Effector memory CD4-positive, alpha-beta T cell (primary cell): Measurements from ENCODE around the gene DEDD2.

Experiments
- DNase-seq, 3 donors: peaks; one replicate each; pipeline ENCODE4 v3.0.0-alpha.2; 2020
- H3K27ac ChIP-seq: 2 replicates; pipeline ENCODE4 v1.7.0; 2013; ENCODE audit warnings: mild to moderate bottlenecking, low read length, moderate library complexity; ENCODE audit not compliant: insufficient read depth, poor library complexity, severe bottlenecking
- H3K27me3 ChIP-seq: replicated peaks from 2 replicates; pipeline ENCODE4 v1.7.0; 2013; ENCODE audit warnings: mild to moderate bottlenecking, low read length; ENCODE audit not compliant: insufficient read depth, control insufficient read depth, poor library complexity, severe bottlenecking
- H3K36me3 ChIP-seq: 2 replicates; pipeline ENCODE4 v1.7.0; 2013; ENCODE audit warnings: mild to moderate bottlenecking, low read length, moderate library complexity; ENCODE audit not compliant: control insufficient read depth, insufficient read depth
- H3K4me1 ChIP-seq: 2 replicates; pipeline ENCODE4 v1.7.0; 2013; ENCODE audit warnings: low read length, mild to moderate bottlenecking; ENCODE audit not compliant: control insufficient read depth, insufficient read depth, poor library complexity, severe bottlenecking
- H3K4me3 ChIP-seq: 2 replicates; pipeline ENCODE4 v1.7.0; 2013; ENCODE audit warnings: low read length, low read depth, mild to moderate bottlenecking; ENCODE audit not compliant: insufficient read depth, poor library complexity, severe bottlenecking
- H3K9me3 ChIP-seq: 2 replicates; pipeline ENCODE4 v1.7.0; 2013; ENCODE audit warnings: mild to moderate bottlenecking, low read length, moderate library complexity; ENCODE audit not compliant: control insufficient read depth

Gene DEDD2

GRCh38 chr19:42239544-42240220 lies 22.2 kb upstream of the DEDD2 start:
- Histone ChIP-seq H3K4me1 (peaks cover 21% of the 10 kb centered on the region), H3K9me3 (no peaks in the 10 kb centered on the region), H3K36me3 (peaks cover 29% of the 10 kb centered on the region), H3K27ac (peak overlapping the region; percentile 32), H3K4me3 (no peak overlapping the region), H3K27me3 (no peaks in the 10 kb centered on the region)
- DNase-seq = no peak

DNA sequence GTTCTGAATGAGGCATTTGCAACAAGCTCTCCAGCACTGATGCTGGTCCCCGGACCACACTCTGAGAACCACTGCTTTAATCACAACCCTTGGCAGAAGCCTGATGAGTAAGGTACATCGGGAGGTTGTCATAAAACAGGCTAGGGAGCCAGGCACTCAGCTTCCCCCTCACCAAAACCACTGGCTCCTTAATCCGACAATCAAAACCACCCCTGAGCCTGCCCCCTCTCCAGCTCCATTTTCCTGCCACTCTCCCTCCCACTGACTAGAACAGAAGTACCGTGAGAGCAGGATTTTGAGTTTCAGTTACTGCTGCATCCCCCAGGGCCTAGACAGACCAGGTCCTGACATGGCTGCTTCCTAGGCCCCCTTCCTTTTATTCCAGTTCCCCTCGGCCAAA lies 17.7 kb upstream of the DEDD2 start:
- Histone ChIP-seq H3K27me3 (no peaks in the 10 kb centered on the region), H3K9me3 (no peaks in the 10 kb centered on the region), H3K4me1 (no peaks in the 10 kb centered on the region), H3K27ac (no peak overlapping the region), H3K36me3 (peaks cover 70% of the 10 kb centered on the region), H3K4me3 (no peak overlapping the region)
- DNase-seq = no peak

- Histone ChIP-seq H3K9me3 (no peaks in the 10 kb centered on the region), H3K27me3 (no peaks in the 10 kb centered on the region), H3K36me3 (peaks cover 76% of the 10 kb centered on the region), H3K4me1 (no peaks in the 10 kb centered on the region), H3K27ac (no peak overlapping the region), H3K4me3 (no peak overlapping the region)
- DNase-seq = no peak
These were observed 16.9 kb upstream of the DEDD2 start for GRCh38 chr19:42234364-42234763.

- Histone ChIP-seq H3K36me3 (peaks cover 70% of the 10 kb centered on the region), H3K27me3 (no peaks in the 10 kb centered on the region), H3K27ac (no peak overlapping the region), H3K4me3 (no peak overlapping the region), H3K9me3 (no peaks in the 10 kb centered on the region), H3K4me1 (no peaks in the 10 kb centered on the region)
- no peak for DNase-seq
These were observed 16.3 kb upstream of the DEDD2 start for GRCh38 chr19:42233678-42234292.

GRCh38 chr19:42233106-42233505 lies 15.6 kb upstream of the DEDD2 start:
- Histone ChIP-seq H3K27me3 (no peaks in the 10 kb centered on the region), H3K4me3 (no peak overlapping the region), H3K9me3 (no peaks in the 10 kb centered on the region), H3K4me1 (no peaks in the 10 kb centered on the region), H3K27ac (no peak overlapping the region), H3K36me3 (peaks cover 70% of the 10 kb centered on the region)
- no peak for DNase-seq

DNA sequence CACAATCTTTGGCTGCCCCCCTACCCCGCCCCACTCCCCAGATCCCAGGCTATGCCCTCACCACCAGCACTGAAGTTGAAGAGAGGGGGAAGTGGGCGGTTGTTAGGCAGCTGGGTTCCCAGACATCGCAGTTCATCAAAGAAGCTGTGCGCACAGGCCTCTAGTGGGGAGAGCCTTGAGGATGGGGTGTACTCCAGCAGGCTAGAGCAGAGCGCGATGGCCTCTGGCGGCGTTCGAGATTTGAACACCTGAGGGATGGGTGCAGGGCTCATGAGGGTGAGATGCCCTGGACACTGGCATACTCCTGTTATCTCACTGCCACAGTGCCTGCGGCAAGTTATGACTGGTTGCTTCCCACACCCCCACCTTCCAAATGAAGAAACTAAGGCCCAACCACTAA lies 15.0 kb upstream of the DEDD2 start:
- Histone ChIP-seq H3K4me3 (no peak overlapping the region), H3K4me1 (no peaks in the 10 kb centered on the region), H3K36me3 (peaks cover 70% of the 10 kb centered on the region), H3K27me3 (no peaks in the 10 kb centered on the region), H3K9me3 (no peaks in the 10 kb centered on the region), H3K27ac (no peak overlapping the region)
- DNase-seq = no peak

GRCh38 chr19:42230571-42230970 lies 13.1 kb upstream of the DEDD2 start:
- Histone ChIP-seq H3K4me1 (no peaks in the 10 kb centered on the region), H3K27me3 (no peaks in the 10 kb centered on the region), H3K4me3 (no peak overlapping the region), H3K27ac (no peak overlapping the region), H3K36me3 (peaks cover 73% of the 10 kb centered on the region), H3K9me3 (no peaks in the 10 kb centered on the region)
- DNase-seq = no peak

GRCh38 chr19:42229855-42230351 lies 12.4 kb upstream of the DEDD2 start:
- DNase-seq = no peak
- Histone ChIP-seq H3K27ac (no peak overlapping the region), H3K36me3 (peaks cover 73% of the 10 kb centered on the region)

DNA sequence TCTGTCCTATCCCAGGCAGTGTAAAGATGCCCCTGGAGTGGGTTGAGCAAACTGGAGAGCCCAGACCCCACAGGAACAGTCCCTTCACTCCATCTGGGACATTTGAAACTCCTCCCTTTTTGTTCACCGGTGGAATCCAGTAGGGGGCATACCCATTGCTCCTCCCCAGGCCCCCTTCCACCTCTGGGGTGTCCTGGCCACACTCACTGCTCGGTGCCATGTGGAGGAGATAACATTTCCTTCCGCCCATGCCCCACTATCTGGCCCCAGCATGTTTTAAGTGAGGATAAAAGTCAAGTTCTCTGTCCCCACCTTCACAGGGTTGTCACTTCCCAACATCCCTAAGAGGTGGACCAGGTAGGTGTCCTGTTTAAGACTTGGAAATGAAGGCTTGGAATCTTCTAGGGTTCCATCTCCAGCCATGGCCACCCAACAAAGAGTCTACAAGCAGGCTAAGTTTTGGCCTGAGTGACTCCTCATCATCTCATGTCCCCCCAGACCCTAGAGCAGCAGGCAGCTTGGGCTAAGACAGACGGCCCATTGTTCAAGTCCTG lies 11.9 kb upstream of the DEDD2 start:
- DNase-seq = no peak
- H3K27ac ChIP-seq = no peak overlapping the region
- no peaks in the 10 kb centered on the region for H3K27me3 ChIP-seq
- no peaks in the 10 kb centered on the region for H3K4me1 ChIP-seq
- no peaks in the 10 kb centered on the region for H3K9me3 ChIP-seq
- peaks cover 73% of the 10 kb centered on the region for H3K36me3 ChIP-seq
- H3K4me3 ChIP-seq = no peak overlapping the region

More at GRCh38 chr19:42229855-42230351, 12.4 kb upstream of the DEDD2 start:
- Histone ChIP-seq H3K4me1 (no peaks in the 10 kb centered on the region), H3K4me3 (no peak overlapping the region), H3K27me3 (no peaks in the 10 kb centered on the region), H3K9me3 (no peaks in the 10 kb centered on the region)

GRCh38 chr19:42228641-42229040 lies 11.2 kb upstream of the DEDD2 start:
- H3K27me3 ChIP-seq = no peaks in the 10 kb centered on the region
- no peak for DNase-seq
- H3K36me3 ChIP-seq = peaks cover 68% of the 10 kb centered on the region
- H3K4me3 ChIP-seq = no peak overlapping the region
- H3K4me1 ChIP-seq = no peaks in the 10 kb centered on the region
- H3K27ac ChIP-seq = no peak overlapping the region
- no peaks in the 10 kb centered on the region for H3K9me3 ChIP-seq
